Natural killer cell treated with Interleukin-12 subunit alpha and Interleukin-12 subunit beta and Interleukin-15 and Interleukin-18, amount 100 ng/mL, for 72 hours (primary cell): ENCODE measurements around the gene DLG2. TPM values are rescaled to one million over a fixed set of nuclear protein-coding genes. Genes with fewer than 3 reads are reported as not detected.
"Not testable (repeated sequence)": the region's sequence is repeated elsewhere in the genome, so short reads cannot be mapped to it uniquely, and the experiment has no call there.

ENCODE experiments used
- ATAC-seq, 2 donors: fragments of 150-1000 bp; cut with Tn5 transposase in 1 of 2; sonication (Bioruptor Pico), chemical (Tn5 transposase) in 1 of 2; 2 replicates each; pipeline ENCODE4 v1.10.0; 2021
- DNase-seq: peaks from one replicate; pipeline ENCODE4 v3.0.0; 2022; ENCODE audit warnings: low spot score
- H3K27ac Mint-ChIP-seq, 2 donors: 1 replicate in 1 of 2; 2 replicates in 1 of 2; pipeline ENCODE4 v1.8.0; 2022; ENCODE audit warnings: mixed read lengths in 2 of 2, mild to moderate bottlenecking in 1 of 2, moderate library complexity in 1 of 2
- H3K27me3 Mint-ChIP-seq, 2 donors: 1 replicate in 1 of 2; 2 replicates in 1 of 2; pipeline ENCODE4 v1.8.0; 2022; ENCODE audit warnings: mixed read lengths in 2 of 2
- H3K36me3 Mint-ChIP-seq: one replicate; pipeline ENCODE4 v1.8.0; 2022; ENCODE audit warnings: mixed read lengths
- H3K4me1 Mint-ChIP-seq, 2 donors: 1 replicate in 1 of 2; 2 replicates in 1 of 2; pipeline ENCODE4 v1.8.0; 2022; ENCODE audit warnings: low read depth in 2 of 2, mixed read lengths in 2 of 2, mild to moderate bottlenecking in 1 of 2
- H3K4me3 Mint-ChIP-seq: one replicate; pipeline ENCODE4 v1.8.0; 2022; ENCODE audit warnings: mixed read lengths
- H3K9me3 Mint-ChIP-seq: 2 replicates; pipeline ENCODE4 v1.8.0; 2022; ENCODE audit warnings: mixed read lengths
- total RNA-seq, 2 donors: library from RNA; stranded (reverse); gene quantifications; one replicate each; pipeline ENCODE4 v1.2.3, GENCODE V29; 2022

Gene DLG2
- total RNA-seq, 2 donors from 2014 or later, result 1.1 to 1.7 TPM

DNA sequence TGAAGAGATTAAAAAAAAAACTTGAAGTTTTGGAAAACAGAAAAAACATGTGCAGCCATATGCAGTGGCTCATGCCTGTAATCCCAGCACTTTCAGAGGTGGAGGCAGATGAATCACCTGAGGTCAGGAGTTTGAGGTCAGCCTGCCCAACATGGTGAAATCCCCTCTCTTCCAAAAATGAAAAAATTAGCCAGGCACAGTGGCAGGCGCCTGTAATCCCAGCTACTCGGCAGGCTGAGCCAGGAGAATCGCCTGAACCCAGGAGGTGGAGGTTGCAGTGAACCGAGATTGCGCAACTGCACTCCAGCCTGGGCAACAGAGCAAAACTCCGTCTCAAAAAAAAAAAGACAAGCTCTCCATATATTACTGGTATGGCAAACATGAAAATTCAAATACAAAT, 7.6 kb downstream of the DLG2 start:
- H3K4me3 Mint-ChIP-seq, result no peak overlapping the region
- DNase-seq (no peak), ATAC-seq (no peak)
- no peak overlapping the region for H3K27ac Mint-ChIP-seq
- peaks cover 4 to 8% of the 10 kb centered on the region in 2 donors for H3K27me3 Mint-ChIP-seq
- H3K36me3 Mint-ChIP-seq, result no peaks in the 10 kb centered on the region
- peaks cover 4 to 5% of the 10 kb centered on the region in 2 donors for H3K4me1 Mint-ChIP-seq
- H3K9me3 Mint-ChIP-seq, result no peaks in the 10 kb centered on the region

GRCh38 chr11:85611643-85612042, 15.5 kb downstream of the DLG2 start:
- not testable (repeated sequence) for DNase-seq, H3K9me3 Mint-ChIP-seq, ATAC-seq, H3K27me3 Mint-ChIP-seq, H3K4me1 Mint-ChIP-seq, H3K27ac Mint-ChIP-seq, H3K36me3 Mint-ChIP-seq, H3K4me3 Mint-ChIP-seq

DNA sequence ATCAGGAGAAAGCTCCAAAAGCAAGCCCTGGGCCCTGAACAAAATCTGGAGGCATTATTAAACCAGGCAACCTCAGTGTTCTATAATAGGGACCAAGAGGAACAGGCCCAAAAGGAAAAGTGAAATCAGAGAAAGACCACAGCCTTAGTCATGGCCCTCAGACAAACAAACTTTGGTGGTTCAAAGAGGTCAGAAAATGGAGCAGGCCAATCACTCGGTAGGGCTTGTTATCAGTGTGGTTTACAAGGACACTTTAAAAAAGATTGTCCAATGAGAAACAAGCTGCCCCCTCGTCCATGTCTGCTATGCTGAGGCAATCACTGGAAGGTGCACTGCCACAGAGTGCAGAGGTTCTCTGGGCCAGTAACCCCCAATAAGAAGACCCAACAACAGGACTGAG, 17.9 kb downstream of the DLG2 start:
- DNase-seq, H3K27ac Mint-ChIP-seq, H3K9me3 Mint-ChIP-seq, ATAC-seq, H3K4me1 Mint-ChIP-seq, H3K4me3 Mint-ChIP-seq, H3K27me3 Mint-ChIP-seq, H3K36me3 Mint-ChIP-seq: not testable (repeated sequence)

GRCh38 chr11:85608621-85609020, 18.5 kb downstream of the DLG2 start:
- not testable (repeated sequence) for H3K4me3 Mint-ChIP-seq, ATAC-seq, H3K36me3 Mint-ChIP-seq, H3K4me1 Mint-ChIP-seq, H3K27ac Mint-ChIP-seq, H3K27me3 Mint-ChIP-seq, DNase-seq, H3K9me3 Mint-ChIP-seq

DNA sequence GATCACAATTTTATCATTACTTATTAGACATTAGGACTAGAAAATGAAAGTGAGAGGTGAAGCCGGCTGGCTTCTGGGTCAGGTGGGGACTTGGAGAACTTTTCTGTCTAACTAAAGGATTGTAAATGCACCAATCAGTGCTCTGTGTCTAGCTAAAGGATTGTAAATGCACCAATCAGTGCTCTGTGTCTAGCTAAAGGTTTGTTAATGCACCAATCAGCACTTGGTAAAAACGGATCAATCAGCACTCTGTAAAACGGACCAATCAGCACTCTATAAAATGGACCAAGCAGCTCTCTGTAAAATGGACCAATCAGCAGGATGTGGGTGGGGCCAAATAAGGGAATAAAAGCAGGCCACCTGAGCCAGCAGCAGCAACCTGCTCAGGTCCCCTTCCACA, 20.9 kb downstream of the DLG2 start:
- H3K9me3 Mint-ChIP-seq, ATAC-seq: not testable (repeated sequence)
- H3K27me3 Mint-ChIP-seq, result peaks cover 0 to 10% of the 10 kb centered on the region in 2 donors

GRCh38 chr11:85603220-85603619, 23.9 kb downstream of the DLG2 start:
- H3K27me3 Mint-ChIP-seq, result peaks cover 5 to 18% of the 10 kb centered on the region in 2 donors
- no peaks in the 10 kb centered on the region for H3K9me3 Mint-ChIP-seq
- H3K36me3 Mint-ChIP-seq, result no peaks in the 10 kb centered on the region
- no peak for DNase-seq
- no peak for ATAC-seq
- no peak overlapping the region for H3K4me3 Mint-ChIP-seq
- peaks cover 0 to 4% of the 10 kb centered on the region in 2 donors for H3K4me1 Mint-ChIP-seq
- H3K27ac Mint-ChIP-seq, result no peak overlapping the region

More for the DNA sequence above, 20.9 kb downstream of the DLG2 start:
- not testable (repeated sequence) for H3K4me1 Mint-ChIP-seq, DNase-seq, H3K27ac Mint-ChIP-seq, H3K36me3 Mint-ChIP-seq, H3K4me3 Mint-ChIP-seq

DNA sequence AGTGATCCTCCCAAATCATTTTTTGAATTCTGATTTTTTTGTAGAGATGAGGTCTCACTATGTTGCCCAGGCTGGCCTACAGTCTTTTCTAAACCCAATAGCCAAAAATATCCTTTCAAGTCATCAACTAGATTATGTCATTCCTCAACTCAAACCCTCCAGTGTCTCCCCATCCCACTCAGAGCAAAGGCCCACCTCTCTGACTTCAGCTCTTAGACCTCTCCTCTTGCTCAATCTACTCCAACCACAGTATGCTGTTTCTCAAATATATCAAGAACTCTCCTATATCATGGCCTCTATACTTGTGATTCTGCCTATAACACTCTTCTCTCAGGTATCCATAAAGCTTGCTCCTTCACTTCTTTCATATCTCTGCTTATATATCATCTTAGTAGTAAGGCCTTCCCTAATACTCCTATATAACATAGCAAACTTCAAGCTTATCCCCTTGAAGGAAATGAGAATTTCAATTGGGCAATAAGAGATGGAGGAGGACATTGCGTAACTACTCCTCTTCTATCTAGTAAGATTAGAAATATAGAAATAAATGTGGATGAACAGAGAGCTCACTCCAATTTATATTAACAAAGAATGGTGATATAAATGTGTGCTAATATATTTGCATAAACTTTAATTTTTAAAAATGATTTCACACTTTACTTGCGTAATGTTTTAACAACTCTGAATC, 24.5 kb downstream of the DLG2 start:
- DNase-seq (no peak), ATAC-seq (no peak)
- no peaks in the 10 kb centered on the region for H3K9me3 Mint-ChIP-seq
- H3K4me1 Mint-ChIP-seq, result peaks cover 0 to 4% of the 10 kb centered on the region in 2 donors
- no peak overlapping the region for H3K27ac Mint-ChIP-seq
- peaks cover 5 to 18% of the 10 kb centered on the region in 2 donors for H3K27me3 Mint-ChIP-seq
- no peaks in the 10 kb centered on the region for H3K36me3 Mint-ChIP-seq
- no peak overlapping the region for H3K4me3 Mint-ChIP-seq

DNA sequence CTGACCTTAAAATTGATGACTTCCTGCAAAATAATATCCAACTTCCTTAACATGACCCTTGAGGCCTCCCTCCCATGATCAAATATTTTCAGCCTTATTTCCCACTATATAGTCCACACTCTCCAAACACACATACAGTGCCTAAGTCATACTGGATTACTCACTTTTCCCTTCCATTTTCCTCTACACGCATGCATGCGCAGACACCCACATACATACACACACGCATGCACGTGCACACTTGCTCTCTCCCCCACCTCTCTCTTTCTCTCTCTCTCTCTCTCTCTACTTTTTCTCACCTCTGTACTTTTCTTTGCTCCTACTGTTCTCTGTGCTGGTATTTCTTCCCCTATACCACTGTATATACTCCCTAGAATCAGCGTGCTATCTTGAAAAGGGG, 28.1 kb downstream of the DLG2 start:
- Mint-ChIP-seq H3K4me3 (no peak overlapping the region), H3K27ac (no peak overlapping the region), H3K4me1 (peaks cover 0 to 4% of the 10 kb centered on the region in 2 donors), H3K36me3 (no peaks in the 10 kb centered on the region), H3K27me3 (peaks cover 5 to 18% of the 10 kb centered on the region in 2 donors), H3K9me3 (no peaks in the 10 kb centered on the region)
- no peak for ATAC-seq
- no peak for DNase-seq

- Mint-ChIP-seq H3K27ac (no peak overlapping the region), H3K4me1 (no peaks in the 10 kb centered on the region), H3K36me3 (no peaks in the 10 kb centered on the region), H3K9me3 (no peaks in the 10 kb centered on the region), H3K27me3 (peaks cover 5 to 13% of the 10 kb centered on the region in 2 donors), H3K4me3 (no peak overlapping the region)
- ATAC-seq (no peak), DNase-seq (no peak)
Measured at GRCh38 chr11:85596886-85597285, 30.3 kb downstream of the DLG2 start.

DNA sequence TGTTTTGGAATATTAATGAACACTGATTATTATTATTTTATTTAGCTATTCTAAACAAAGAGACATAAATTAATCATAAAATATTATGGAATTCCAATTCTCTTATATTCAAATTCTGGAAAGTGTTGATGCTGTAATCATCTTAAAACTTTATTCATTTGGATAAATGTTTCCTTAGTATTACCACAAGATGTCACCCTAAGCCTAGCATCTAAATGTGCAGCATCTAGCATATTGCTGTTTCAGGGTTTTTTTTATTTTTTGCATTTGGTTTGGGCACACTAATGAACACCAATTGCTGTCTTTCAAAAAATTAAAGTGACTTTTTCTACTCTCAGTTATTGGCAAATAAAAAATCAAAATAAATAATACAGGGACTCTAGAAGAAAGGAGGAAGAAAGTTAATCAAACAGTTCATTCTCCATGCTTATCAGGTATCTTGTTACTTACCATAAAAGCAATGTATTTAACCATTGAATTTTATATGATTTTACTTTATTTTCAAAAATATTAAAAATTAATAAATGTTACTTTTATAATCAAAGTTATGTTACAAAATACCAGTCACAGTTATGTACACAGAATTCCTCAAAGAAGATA, 31.8 kb downstream of the DLG2 start:
- no peak for ATAC-seq
- no peak overlapping the region for H3K4me3 Mint-ChIP-seq
- H3K4me1 Mint-ChIP-seq, result no peaks in the 10 kb centered on the region
- H3K36me3 Mint-ChIP-seq, result no peaks in the 10 kb centered on the region
- no peak for DNase-seq
- no peaks in the 10 kb centered on the region for H3K9me3 Mint-ChIP-seq
- no peak overlapping the region for H3K27ac Mint-ChIP-seq
- H3K27me3 Mint-ChIP-seq, result peaks cover 5 to 13% of the 10 kb centered on the region in 2 donors

- DNase-seq, result no peak
- Mint-ChIP-seq H3K9me3 (peaks cover 7% of the 10 kb centered on the region), H3K27me3 (peaks cover 14 to 20% of the 10 kb centered on the region in 2 donors), H3K4me3 (no peak overlapping the region), H3K36me3 (peaks cover 14% of the 10 kb centered on the region), H3K4me1 (no peaks in the 10 kb centered on the region), H3K27ac (no peak overlapping the region)
- ATAC-seq, result no peak
Measured at GRCh38 chr11:85590848-85591483, 36.2 kb downstream of the DLG2 start.

DNA sequence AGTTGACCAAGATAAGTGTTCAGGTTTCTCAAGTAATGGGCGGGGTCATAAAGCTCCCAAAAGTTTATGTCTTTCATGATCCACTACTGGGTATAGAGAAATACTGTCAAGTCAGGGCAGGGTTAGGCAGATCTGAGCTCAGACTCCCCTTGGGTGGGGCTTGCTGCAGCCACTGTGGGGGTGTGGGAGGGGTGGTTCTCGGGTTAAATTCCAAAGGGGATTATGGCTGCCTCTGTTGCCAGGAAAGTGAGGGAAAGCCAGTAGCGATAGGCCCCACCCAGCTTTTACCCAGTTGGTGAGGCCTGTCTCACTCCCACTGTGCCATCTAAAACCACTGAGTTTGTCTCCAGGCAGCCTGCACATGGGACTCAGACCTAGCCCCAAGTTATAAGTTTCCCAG, 37.8 kb downstream of the DLG2 start:
- no peak overlapping the region for H3K27ac Mint-ChIP-seq
- no peaks in the 10 kb centered on the region for H3K4me1 Mint-ChIP-seq
- no peak overlapping the region for H3K4me3 Mint-ChIP-seq
- H3K9me3 Mint-ChIP-seq, result peaks cover 7% of the 10 kb centered on the region
- no peak for DNase-seq
- no peak for ATAC-seq
- peaks cover 14% of the 10 kb centered on the region for H3K36me3 Mint-ChIP-seq
- H3K27me3 Mint-ChIP-seq, result peaks cover 20 to 31% of the 10 kb centered on the region in 2 donors

DNA sequence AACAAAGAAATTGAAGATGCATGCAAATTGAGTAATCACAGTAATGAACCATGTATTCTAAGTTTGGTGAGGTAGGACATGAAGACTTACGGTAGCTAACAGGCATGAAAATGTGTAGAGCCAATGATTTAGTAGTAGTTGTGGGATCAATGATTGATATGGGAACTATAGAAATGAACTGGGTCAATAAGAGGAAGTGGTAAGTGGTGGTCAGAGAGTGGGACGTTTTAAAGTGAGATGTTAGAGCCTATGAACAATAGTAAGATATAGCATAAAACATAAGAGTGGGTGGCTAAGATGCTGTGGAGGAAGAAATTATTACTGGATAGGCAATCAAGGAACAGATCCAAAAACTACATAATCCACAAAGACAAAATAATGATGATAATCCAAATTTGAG, 45.0 kb downstream of the DLG2 start:
- Mint-ChIP-seq H3K27ac (no peak overlapping the region), H3K27me3 (peaks cover 25 to 30% of the 10 kb centered on the region in 2 donors), H3K4me3 (no peak overlapping the region), H3K4me1 (peaks cover 5 to 7% of the 10 kb centered on the region in 2 donors), H3K9me3 (no peaks in the 10 kb centered on the region), H3K36me3 (peaks cover 7% of the 10 kb centered on the region)
- peak in 1 of 2 donors; percentile 65 for ATAC-seq
- no peak for DNase-seq

GRCh38 chr11:85575388-85575787, 51.8 kb downstream of the DLG2 start:
- no peak for ATAC-seq
- Mint-ChIP-seq H3K4me1 (no peaks in the 10 kb centered on the region), H3K9me3 (peaks cover 4% of the 10 kb centered on the region), H3K36me3 (peaks cover 9% of the 10 kb centered on the region), H3K27ac (no peak overlapping the region), H3K4me3 (no peak overlapping the region), H3K27me3 (peaks cover 33 to 55% of the 10 kb centered on the region in 2 donors)
- no peak for DNase-seq
